ENCODE data around the gene SLC16A3. TPM values are rescaled to one million over a fixed set of nuclear protein-coding genes. Genes with fewer than 3 reads are reported as not detected.

The SLC16A3 gene
- total RNA-seq, 1 donor from 2014 or later, result 15.6 TPM

DNA sequence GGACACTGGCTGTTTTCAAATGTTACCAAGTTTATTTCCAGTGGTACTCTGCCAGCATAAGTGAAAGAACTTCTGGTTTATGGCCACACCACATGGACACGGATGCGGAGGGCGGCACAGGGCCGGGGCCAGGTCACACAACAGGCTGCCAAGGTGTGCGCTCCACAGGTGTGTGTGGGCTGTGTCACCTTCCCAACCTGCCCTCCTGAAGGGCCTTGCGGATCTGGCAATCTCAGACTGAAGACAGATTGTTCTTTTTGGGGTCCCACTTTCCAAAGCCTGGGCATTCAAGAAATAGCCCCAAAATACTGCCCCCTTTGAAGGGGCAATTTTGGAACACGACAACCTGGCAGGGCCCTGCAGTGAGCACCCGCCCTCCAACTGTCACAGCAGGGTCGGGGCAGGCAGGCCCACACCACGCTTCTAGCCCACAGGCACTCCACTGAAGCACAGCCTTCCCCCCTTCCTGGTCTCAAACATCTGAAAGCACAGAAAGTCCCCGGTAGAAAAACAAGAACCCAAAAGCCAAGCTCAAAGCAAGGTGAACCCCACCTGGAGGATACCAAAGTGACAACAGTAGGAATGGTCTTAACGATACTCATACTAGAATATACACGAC, 41.1 kb downstream of the SLC16A3 start:
- peaks cover 5% of the 10 kb centered on the region for H3K27me3 Mint-ChIP-seq (ENCODE audit: unreplicated experiment)
- TF ChIP-seq, protein P1, sequence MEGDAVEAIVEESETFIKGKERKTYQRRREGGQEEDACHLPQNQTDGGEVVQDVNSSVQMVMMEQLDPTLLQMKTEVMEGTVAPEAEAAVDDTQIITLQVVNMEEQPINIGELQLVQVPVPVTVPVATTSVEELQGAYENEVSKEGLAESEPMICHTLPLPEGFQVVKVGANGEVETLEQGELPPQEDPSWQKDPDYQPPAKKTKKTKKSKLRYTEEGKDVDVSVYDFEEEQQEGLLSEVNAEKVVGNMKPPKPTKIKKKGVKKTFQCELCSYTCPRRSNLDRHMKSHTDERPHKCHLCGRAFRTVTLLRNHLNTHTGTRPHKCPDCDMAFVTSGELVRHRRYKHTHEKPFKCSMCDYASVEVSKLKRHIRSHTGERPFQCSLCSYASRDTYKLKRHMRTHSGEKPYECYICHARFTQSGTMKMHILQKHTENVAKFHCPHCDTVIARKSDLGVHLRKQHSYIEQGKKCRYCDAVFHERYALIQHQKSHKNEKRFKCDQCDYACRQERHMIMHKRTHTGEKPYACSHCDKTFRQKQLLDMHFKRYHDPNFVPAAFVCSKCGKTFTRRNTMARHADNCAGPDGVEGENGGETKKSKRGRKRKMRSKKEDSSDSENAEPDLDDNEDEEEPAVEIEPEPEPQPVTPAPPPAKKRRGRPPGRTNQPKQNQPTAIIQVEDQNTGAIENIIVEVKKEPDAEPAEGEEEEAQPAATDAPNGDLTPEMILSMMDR (IDR thresholded peaks at IDR 0.05; ENCODE audit: partially characterized antibody, unreplicated experiment), result no peak
- H3K9me3 Mint-ChIP-seq (ENCODE audit: unreplicated experiment), result peaks cover 6% of the 10 kb centered on the region
- DNase-seq, result no peak
- H3K27ac Mint-ChIP-seq (ENCODE audit: unreplicated experiment), result peak overlapping the region; percentile 43
- peak overlapping the region; percentile 63 for H3K4me3 Mint-ChIP-seq (ENCODE audit: unreplicated experiment)
- peaks cover 33% of the 10 kb centered on the region for H3K4me1 Mint-ChIP-seq (ENCODE audit: low read depth, unreplicated experiment)
- H3K36me3 Mint-ChIP-seq (ENCODE audit: unreplicated experiment), result peaks cover 5% of the 10 kb centered on the region

DNA sequence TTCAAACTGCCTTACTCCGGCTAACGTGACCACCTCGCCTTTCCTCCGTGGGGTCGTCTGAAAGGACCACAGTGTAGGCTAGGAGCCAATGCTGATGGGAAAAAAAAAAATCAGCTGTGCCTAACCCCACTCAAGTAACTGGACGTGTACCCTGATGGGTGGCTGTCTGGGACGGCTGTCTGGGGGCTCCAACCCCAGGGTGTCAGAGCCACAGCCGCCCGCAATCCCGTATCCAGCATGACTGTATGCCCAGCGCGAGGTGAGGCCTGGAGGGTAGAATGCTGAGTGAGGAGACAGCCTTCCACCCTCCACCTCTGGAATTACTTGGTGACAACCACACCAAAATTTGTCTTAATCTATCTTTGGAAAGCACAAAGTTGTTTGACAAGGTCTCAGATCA, 41.8 kb downstream of the SLC16A3 start:
- Mint-ChIP-seq H3K4me3 (ENCODE audit: unreplicated experiment) (peak overlapping the region; percentile 53), H3K36me3 (ENCODE audit: unreplicated experiment) (peaks cover 5% of the 10 kb centered on the region), H3K9me3 (ENCODE audit: unreplicated experiment) (peaks cover 6% of the 10 kb centered on the region), H3K27ac (ENCODE audit: unreplicated experiment) (no peak overlapping the region), H3K4me1 (ENCODE audit: low read depth, unreplicated experiment) (peaks cover 33% of the 10 kb centered on the region), H3K27me3 (ENCODE audit: unreplicated experiment) (peaks cover 5% of the 10 kb centered on the region)
- TF ChIP-seq, protein P1 (IDR thresholded peaks at IDR 0.05; ENCODE audit: partially characterized antibody, unreplicated experiment), result no peak
- no peak for DNase-seq

DNA sequence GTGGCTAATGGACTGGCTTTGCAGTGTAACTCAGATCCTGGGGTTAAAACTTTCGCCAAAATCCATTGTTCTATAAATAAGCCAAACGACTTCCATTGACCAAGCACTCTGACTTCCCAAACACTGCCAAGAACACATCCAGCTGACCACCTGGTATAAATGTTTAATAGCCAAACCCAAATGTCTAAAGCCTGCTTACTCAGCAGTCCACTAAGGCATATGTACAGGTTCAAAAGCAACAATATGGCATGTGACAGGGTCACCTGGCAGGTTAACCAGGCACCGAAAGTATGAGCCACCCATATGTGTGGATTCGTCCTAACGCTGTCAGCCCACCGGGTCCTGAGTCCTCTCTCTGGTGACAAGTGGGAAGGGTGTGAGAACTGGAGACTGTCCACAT, 42.6 kb downstream of the SLC16A3 start:
- no peak for DNase-seq
- Mint-ChIP-seq H3K27ac (ENCODE audit: unreplicated experiment) (peak overlapping the region; percentile 99), H3K27me3 (ENCODE audit: unreplicated experiment) (peaks cover 5% of the 10 kb centered on the region), H3K4me1 (ENCODE audit: low read depth, unreplicated experiment) (peaks cover 29% of the 10 kb centered on the region), H3K9me3 (ENCODE audit: unreplicated experiment) (peaks cover 7% of the 10 kb centered on the region), H3K36me3 (ENCODE audit: unreplicated experiment) (peaks cover 5% of the 10 kb centered on the region), H3K4me3 (ENCODE audit: unreplicated experiment) (peak overlapping the region; percentile 100)
- TF ChIP-seq, protein P1 (IDR thresholded peaks at IDR 0.05; ENCODE audit: partially characterized antibody, unreplicated experiment), result no peak

DNA sequence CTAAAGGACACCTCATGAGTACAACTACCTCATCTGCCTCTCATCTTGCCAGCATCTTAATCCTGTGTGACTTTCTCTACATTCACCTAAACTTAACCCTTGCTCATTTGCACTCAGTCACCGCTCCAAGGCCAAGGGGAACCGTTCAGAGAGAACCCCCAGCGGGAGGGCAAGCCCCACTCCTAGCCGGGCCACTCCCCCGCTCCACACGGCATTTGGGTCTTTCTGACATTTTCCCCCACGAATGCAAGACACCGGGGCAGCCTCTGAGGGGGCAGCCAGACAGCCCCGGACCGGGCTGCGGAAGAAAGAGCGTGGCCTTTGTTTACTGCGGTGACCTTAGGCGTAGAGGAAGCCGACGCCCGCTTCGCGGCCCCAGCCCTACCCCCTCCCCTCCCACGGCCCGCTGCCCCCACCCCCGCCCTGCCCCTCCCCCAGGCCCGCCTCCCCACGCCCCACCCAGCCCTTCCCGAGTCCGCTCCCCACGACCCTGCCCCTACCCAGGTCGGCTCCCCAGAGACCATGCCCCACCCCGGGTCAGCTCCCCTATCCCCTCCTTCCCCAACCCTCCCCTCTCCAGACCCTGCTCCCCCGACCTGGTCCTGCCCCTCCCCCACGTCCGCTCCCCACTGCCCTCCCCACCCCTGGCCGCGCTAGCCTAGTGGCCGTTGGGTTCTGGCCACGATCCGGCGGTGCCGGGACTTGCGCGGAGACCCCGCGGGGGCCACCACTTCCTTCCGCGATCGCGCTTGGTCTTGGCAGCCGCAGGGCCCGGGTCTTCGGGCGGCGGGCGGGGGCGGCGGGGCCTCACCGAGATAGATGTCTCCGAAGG, 43.9 kb downstream of the SLC16A3 start:
- Mint-ChIP-seq H3K4me3 (ENCODE audit: unreplicated experiment) (peak overlapping the region; percentile 100), H3K9me3 (ENCODE audit: unreplicated experiment) (peaks cover 12% of the 10 kb centered on the region), H3K27me3 (ENCODE audit: unreplicated experiment) (peaks cover 5% of the 10 kb centered on the region), H3K36me3 (ENCODE audit: unreplicated experiment) (peaks cover 5% of the 10 kb centered on the region), H3K4me1 (ENCODE audit: low read depth, unreplicated experiment) (peaks cover 29% of the 10 kb centered on the region), H3K27ac (ENCODE audit: unreplicated experiment) (peak overlapping the region; percentile 99)
- TF ChIP-seq, protein P1 (IDR thresholded peaks at IDR 0.05; ENCODE audit: partially characterized antibody, unreplicated experiment), result no peak
- peak; percentile 77 for DNase-seq

Measured in glutamatergic neuron (in vitro differentiated cells).